WTC11 (cell line): ENCODE measurements around the gene CMKLR1. TPM values are rescaled to one million over a fixed set of nuclear protein-coding genes. Genes with fewer than 3 reads are reported as not detected.

ENCODE experiments used
- ATAC-seq: fragments of 200-7000 bp; cut with Tn5 transposase; 2 replicates; pipeline ENCODE4 v1.10.0; 2021; ENCODE audit warnings: mild to moderate bottlenecking, moderate library complexity
- CTCF ChIA-PET: fragments of 300-600 bp; sonication (Branson Sonifier 250); formaldehyde crosslinking; loops from one replicate; lab custom pipeline; 2021; ENCODE audit warnings: antibody characterized with exemption; lab: Charles Lee
- POLR2A ChIA-PET: fragments of 350-600 bp; sonication (Branson Sonifier 250); formaldehyde crosslinking; loops from one replicate; lab custom pipeline; 2021; ENCODE audit warnings: antibody characterized with exemption; lab: Charles Lee
- DNase-seq: peaks from one replicate; pipeline ENCODE4 v3.0.0; 2021; ENCODE audit warnings: low spot score
- H3K27ac Mint-ChIP-seq: 2 replicates; pipeline ENCODE4 v1.8.0; 2021; ENCODE audit warnings: mixed read lengths
- H3K27me3 Mint-ChIP-seq: 2 replicates; pipeline ENCODE4 v1.8.0; 2021; ENCODE audit warnings: low read depth, mild to moderate bottlenecking, moderate library complexity, mixed read lengths
- H3K36me3 Mint-ChIP-seq: 2 replicates; pipeline ENCODE4 v1.8.0; 2021; ENCODE audit warnings: mixed read lengths
- H3K4me1 Mint-ChIP-seq: 2 replicates; pipeline ENCODE4 v1.8.0; 2022; ENCODE audit warnings: mixed read lengths
- H3K4me3 Mint-ChIP-seq: 2 replicates; pipeline ENCODE4 v1.8.0; 2021; ENCODE audit warnings: mild to moderate bottlenecking, moderate library complexity, mixed read lengths
- H3K9me3 Mint-ChIP-seq: 2 replicates; pipeline ENCODE4 v1.8.0; 2021; ENCODE audit warnings: mixed read lengths
- CBFB ChIP-seq: sonication (generic); formaldehyde crosslinking; IDR thresholded peaks from 2 replicates; pipeline ENCODE4 v1.8.1; 2022; ENCODE audit warnings: mild to moderate bottlenecking, low read depth, missing genetic modification reagents
- CREB1 ChIP-seq: sonication (generic); formaldehyde crosslinking; IDR thresholded peaks from 2 replicates; pipeline ENCODE4 v1.8.0; 2023; ENCODE audit warnings: mild to moderate bottlenecking, missing genetic modification reagents
- FOXJ3 ChIP-seq: sonication (generic); formaldehyde crosslinking; IDR thresholded peaks from 2 replicates; pipeline ENCODE4 v1.9.0; 2021; ENCODE audit warnings: missing genetic modification reagents, mild to moderate bottlenecking, borderline replicate concordance
- NFE2L1 ChIP-seq: sonication (generic); formaldehyde crosslinking; IDR thresholded peaks from 2 replicates; pipeline ENCODE4 v1.8.1; 2023; ENCODE audit warnings: missing genetic modification reagents
- SMAD3 ChIP-seq: sonication (generic); formaldehyde crosslinking; IDR thresholded peaks from 2 replicates; pipeline ENCODE4 v1.8.0; 2022; ENCODE audit warnings: missing genetic modification reagents, mild to moderate bottlenecking, borderline replicate concordance
- SOX15 ChIP-seq: fragments of 250-450 bp; sonication (Bioruptor Pico); IDR thresholded peaks from 2 replicates; pipeline ENCODE4 v1.9.0; 2021; ENCODE audit warnings: mild to moderate bottlenecking
- TCF7 ChIP-seq: sonication (generic); formaldehyde crosslinking; IDR thresholded peaks from 2 replicates; pipeline ENCODE4 v1.8.0; 2022; ENCODE audit warnings: mild to moderate bottlenecking, low read depth, missing genetic modification reagents, moderate library complexity
- ZBTB21 ChIP-seq: sonication (generic); formaldehyde crosslinking; IDR thresholded peaks from 2 replicates; pipeline ENCODE4 v1.8.1; 2023; ENCODE audit warnings: mild to moderate bottlenecking, missing genetic modification reagents, borderline replicate concordance
- ZNF219 ChIP-seq: sonication (generic); formaldehyde crosslinking; IDR thresholded peaks from 2 replicates; pipeline ENCODE4 v1.8.0; 2023; ENCODE audit warnings: missing genetic modification reagents, mild to moderate bottlenecking, borderline replicate concordance
- ZNF232 ChIP-seq: sonication (generic); formaldehyde crosslinking; IDR thresholded peaks from 2 replicates; pipeline ENCODE4 v1.8.0; 2022; ENCODE audit warnings: mild to moderate bottlenecking, missing genetic modification reagents
- ZNF263 ChIP-seq: sonication (generic); formaldehyde crosslinking; IDR thresholded peaks from 2 replicates; pipeline ENCODE4 v1.8.1; 2022; ENCODE audit warnings: low read depth, mild to moderate bottlenecking, moderate library complexity, missing genetic modification reagents
- ZNF671 ChIP-seq: fragments of 250-450 bp; sonication (Bioruptor Pico); IDR thresholded peaks from 2 replicates; pipeline ENCODE4 v1.8.0; 2021; ENCODE audit warnings: mild to moderate bottlenecking
- total RNA-seq: library from RNA; stranded (reverse); gene quantifications from 3 replicates; pipeline ENCODE4 v1.2.3, GENCODE V29; 2021
- TF ChIP-seq, protein P1 (sequence below): sonication (generic); formaldehyde crosslinking; IDR thresholded peaks from 2 replicates; pipeline ENCODE4 v1.8.1; 2022; ENCODE audit warnings: low read depth, mild to moderate bottlenecking, moderate library complexity, missing genetic modification reagents, borderline replicate concordance
- TF ChIP-seq, protein P2 (sequence below): sonication (generic); formaldehyde crosslinking; IDR thresholded peaks from 2 replicates; pipeline ENCODE4 v1.8.1; 2022; ENCODE audit warnings: missing genetic modification reagents, borderline replicate concordance
- TF ChIP-seq, protein P3 (sequence below): fragments of 250-450 bp; sonication (Bioruptor Pico); IDR thresholded peaks from 2 replicates; pipeline ENCODE4 v1.9.0; 2021; ENCODE audit warnings: moderate library complexity, mild to moderate bottlenecking, inconsistent platforms, borderline replicate concordance
- TF ChIP-seq, protein P4 (sequence below): fragments of 200-600 bp; IDR thresholded peaks from 2 replicates; pipeline ENCODE4 v1.8.0; 2022; ENCODE audit warnings: antibody characterized with exemption
- TF ChIP-seq, protein P5 (sequence below): sonication (generic); formaldehyde crosslinking; IDR thresholded peaks from 2 replicates; pipeline ENCODE4 v1.8.1; 2022; ENCODE audit warnings: mild to moderate bottlenecking, moderate library complexity, missing genetic modification reagents
- TF ChIP-seq, protein P6 (sequence below): fragments of 250-450 bp; sonication (Bioruptor Pico); conservative IDR thresholded peaks from 2 replicates; pipeline ENCODE4 v1.9.0; 2021; ENCODE audit warnings: mild to moderate bottlenecking
- TF ChIP-seq, protein P7 (sequence below): sonication (generic); formaldehyde crosslinking; IDR thresholded peaks from 2 replicates; pipeline ENCODE4 v1.8.1; 2023; ENCODE audit warnings: mild to moderate bottlenecking, moderate library complexity, missing genetic modification reagents

The CMKLR1 gene
- total RNA-seq, 1 experiment from 2014 or later: 1.6 TPM

DNA sequence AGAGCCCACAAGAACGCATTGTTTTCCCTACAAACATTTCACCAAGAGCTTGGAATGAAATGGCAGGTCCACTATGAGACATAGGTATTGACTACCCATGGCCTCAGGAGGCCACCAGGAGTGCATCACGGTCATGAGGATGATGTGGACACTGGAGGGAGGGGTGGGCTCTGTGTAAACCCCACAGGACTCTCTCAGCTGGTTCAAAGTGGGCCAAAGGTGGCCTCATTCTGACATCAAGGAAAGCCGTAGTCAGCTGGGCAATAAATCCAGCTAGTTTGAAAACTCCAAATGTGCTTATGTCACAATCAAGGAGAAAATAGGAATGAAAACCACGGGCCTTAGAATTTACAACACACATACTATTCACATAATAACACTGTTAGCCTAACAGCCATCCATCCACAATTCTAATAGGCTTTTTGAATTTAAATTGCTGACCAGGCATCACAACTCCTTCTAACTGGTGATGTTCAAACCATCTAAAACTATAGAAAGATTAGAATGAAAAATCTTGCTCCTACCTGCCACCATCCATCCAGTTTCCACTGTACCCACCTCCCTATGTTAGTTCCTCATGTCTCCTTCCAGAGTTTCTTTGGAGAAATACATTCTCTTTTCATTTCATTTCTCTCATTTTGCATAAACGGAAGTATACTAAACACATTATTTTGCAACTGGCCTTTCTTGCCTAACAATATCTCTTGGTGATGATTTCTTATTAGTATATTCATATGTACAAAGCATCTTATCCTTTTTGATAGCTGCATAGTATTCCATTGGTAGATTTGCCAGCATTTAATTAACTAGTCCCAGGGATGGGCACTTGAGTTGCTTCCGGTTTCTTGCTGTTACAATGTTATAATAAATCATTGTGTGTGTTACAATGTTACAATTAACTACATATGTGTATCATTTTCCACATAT lies 21.5 kb downstream of the CMKLR1 start:
- H3K9me3 Mint-ChIP-seq: peaks cover 6% of the 10 kb centered on the region
- H3K27me3 Mint-ChIP-seq: no peaks in the 10 kb centered on the region
- POLR2A ChIA-PET: interaction anchor here (0.6 to 1.1 kb wide), 3 partner anchors 22 to 64 kb away, joined by 3 to 6 read pairs (median 3); partner anchors contain the start of gene CMKLR1

More for the DNA sequence above, 21.5 kb downstream of the CMKLR1 start:
- ATAC-seq (no peak), DNase-seq (no peak)
- peaks cover 71% of the 10 kb centered on the region for H3K4me1 Mint-ChIP-seq
- H3K27ac Mint-ChIP-seq: no peak overlapping the region
- TF ChIP-seq FOXJ3 (CRISPR knock-in tag) (no peak), ZNF219 (CRISPR knock-in tag) (no peak), ZNF263 (CRISPR knock-in tag) (no peak), SMAD3 (CRISPR knock-in tag) (no peak), NFE2L1 (CRISPR knock-in tag) (no peak), CBFB (CRISPR knock-in tag) (no peak), ZNF232 (no peak), CREB1 (no peak), ZBTB21 (CRISPR knock-in tag) (no peak), TCF7 (no peak), ZNF671 (CRISPR knock-in tag) (no peak), SOX15 (CRISPR knock-in tag) (no peak)
- TF ChIP-seq, protein P1, sequence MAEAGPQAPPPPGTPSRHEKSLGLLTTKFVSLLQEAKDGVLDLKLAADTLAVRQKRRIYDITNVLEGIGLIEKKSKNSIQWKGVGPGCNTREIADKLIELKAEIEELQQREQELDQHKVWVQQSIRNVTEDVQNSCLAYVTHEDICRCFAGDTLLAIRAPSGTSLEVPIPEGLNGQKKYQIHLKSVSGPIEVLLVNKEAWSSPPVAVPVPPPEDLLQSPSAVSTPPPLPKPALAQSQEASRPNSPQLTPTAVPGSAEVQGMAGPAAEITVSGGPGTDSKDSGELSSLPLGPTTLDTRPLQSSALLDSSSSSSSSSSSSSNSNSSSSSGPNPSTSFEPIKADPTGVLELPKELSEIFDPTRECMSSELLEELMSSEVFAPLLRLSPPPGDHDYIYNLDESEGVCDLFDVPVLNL (CRISPR knock-in tag): no peak
- TF ChIP-seq, protein P2, sequence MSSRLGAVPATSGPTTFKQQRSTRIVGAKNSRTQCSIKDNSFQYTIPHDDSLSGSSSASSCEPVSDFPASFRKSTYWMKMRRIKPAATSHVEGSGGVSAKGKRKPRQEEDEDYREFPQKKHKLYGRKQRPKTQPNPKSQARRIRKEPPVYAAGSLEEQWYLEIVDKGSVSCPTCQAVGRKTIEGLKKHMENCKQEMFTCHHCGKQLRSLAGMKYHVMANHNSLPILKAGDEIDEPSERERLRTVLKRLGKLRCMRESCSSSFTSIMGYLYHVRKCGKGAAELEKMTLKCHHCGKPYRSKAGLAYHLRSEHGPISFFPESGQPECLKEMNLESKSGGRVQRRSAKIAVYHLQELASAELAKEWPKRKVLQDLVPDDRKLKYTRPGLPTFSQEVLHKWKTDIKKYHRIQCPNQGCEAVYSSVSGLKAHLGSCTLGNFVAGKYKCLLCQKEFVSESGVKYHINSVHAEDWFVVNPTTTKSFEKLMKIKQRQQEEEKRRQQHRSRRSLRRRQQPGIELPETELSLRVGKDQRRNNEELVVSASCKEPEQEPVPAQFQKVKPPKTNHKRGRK (CRISPR knock-in tag): no peak
- TF ChIP-seq, protein P3, sequence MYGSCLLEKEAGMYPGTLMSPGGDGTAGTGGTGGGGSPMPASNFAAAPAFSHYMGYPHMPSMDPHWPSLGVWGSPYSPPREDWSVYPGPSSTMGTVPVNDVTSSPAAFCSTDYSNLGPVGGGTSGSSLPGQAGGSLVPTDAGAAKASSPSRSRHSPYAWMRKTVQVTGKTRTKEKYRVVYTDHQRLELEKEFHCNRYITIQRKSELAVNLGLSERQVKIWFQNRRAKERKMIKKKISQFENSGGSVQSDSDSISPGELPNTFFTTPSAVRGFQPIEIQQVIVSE (CRISPR knock-in tag): no peak
- TF ChIP-seq, protein P4, sequence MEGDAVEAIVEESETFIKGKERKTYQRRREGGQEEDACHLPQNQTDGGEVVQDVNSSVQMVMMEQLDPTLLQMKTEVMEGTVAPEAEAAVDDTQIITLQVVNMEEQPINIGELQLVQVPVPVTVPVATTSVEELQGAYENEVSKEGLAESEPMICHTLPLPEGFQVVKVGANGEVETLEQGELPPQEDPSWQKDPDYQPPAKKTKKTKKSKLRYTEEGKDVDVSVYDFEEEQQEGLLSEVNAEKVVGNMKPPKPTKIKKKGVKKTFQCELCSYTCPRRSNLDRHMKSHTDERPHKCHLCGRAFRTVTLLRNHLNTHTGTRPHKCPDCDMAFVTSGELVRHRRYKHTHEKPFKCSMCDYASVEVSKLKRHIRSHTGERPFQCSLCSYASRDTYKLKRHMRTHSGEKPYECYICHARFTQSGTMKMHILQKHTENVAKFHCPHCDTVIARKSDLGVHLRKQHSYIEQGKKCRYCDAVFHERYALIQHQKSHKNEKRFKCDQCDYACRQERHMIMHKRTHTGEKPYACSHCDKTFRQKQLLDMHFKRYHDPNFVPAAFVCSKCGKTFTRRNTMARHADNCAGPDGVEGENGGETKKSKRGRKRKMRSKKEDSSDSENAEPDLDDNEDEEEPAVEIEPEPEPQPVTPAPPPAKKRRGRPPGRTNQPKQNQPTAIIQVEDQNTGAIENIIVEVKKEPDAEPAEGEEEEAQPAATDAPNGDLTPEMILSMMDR: no peak
- TF ChIP-seq, protein P5, sequence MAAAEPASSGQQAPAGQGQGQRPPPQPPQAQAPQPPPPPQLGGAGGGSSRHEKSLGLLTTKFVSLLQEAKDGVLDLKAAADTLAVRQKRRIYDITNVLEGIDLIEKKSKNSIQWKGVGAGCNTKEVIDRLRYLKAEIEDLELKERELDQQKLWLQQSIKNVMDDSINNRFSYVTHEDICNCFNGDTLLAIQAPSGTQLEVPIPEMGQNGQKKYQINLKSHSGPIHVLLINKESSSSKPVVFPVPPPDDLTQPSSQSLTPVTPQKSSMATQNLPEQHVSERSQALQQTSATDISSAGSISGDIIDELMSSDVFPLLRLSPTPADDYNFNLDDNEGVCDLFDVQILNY (CRISPR knock-in tag): no peak
- TF ChIP-seq, protein P6, sequence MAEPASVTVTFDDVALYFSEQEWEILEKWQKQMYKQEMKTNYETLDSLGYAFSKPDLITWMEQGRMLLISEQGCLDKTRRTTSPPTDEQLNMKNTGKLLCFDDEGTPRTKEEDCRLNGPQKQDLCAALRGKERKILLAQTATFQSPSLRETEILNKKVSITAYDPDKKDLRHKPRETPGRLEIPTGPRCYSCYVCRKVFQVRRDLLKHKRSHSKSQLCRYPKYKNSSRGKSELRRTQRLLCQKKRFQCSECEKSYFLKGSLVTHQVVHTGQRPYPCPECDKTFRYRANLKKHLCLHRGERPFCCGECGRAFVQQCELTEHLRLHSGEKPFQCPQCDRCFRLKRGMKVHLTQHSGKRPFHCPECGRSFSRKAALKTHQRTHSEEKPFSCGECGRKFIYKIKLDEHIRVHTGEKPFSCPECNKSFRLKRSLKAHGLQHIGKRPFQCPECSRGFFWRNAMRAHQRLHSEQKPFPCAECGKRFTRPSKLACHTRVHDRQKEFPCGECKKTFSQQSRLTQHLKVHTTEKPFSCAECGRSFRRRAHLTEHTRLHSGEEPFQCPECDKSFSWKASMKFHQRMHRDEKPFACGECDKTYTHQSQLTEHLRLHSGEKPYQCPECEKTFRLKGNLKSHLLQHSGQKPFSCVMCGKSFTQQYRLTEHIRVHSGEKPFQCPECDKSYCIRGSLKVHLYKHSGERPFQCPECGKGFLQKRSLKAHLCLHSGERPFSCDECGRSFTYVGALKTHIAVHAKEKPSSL: no peak
- TF ChIP-seq, protein P7, sequence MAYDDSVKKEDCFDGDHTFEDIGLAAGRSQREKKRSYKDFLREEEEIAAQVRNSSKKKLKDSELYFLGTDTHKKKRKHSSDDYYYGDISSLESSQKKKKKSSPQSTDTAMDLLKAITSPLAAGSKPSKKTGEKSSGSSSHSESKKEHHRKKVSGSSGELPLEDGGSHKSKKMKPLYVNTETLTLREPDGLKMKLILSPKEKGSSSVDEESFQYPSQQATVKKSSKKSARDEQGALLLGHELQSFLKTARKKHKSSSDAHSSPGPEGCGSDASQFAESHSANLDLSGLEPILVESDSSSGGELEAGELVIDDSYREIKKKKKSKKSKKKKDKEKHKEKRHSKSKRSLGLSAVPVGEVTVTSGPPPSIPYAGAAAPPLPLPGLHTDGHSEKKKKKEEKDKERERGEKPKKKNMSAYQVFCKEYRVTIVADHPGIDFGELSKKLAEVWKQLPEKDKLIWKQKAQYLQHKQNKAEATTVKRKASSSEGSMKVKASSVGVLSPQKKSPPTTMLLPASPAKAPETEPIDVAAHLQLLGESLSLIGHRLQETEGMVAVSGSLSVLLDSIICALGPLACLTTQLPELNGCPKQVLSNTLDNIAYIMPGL: no peak
- H3K36me3 Mint-ChIP-seq: no peaks in the 10 kb centered on the region
- no peak overlapping the region for H3K4me3 Mint-ChIP-seq
- CTCF ChIA-PET: interaction anchor here (0.9 to 2.0 kb wide), 5 partner anchors 14 to 254 kb away, joined by 3 to 9 read pairs (median 4); no protein-coding TSS in a partner anchor
